DND-41 (cell line): Measurements from ENCODE around the gene AK1.
"Not testable (repeated sequence)": the region's sequence is repeated elsewhere in the genome, so short reads cannot be mapped to it uniquely, and the experiment has no call there.

ENCODE experiments used
- ATAC-seq: fragments of 200-7000 bp; cut with Tn5 transposase; 3 replicates; pipeline ENCODE4 v1.9.1; 2021; ENCODE audit warnings: low read depth; ENCODE audit not compliant: insufficient read depth
- DNase-seq: peaks from one replicate; pipeline ENCODE4 v3.0.0-alpha.2; 2020
- H2AFZ ChIP-seq: 2 replicates; pipeline ENCODE4 v1.6.0; 2012; ENCODE audit warnings: low read depth, low read length
- H3K27ac ChIP-seq: 2 replicates; pipeline ENCODE4 v1.5.1; 2012; ENCODE audit warnings: low read length, inconsistent platforms
- H3K27me3 ChIP-seq: fragments of 200-600 bp; sonication (generic); 2 replicates; pipeline ENCODE4 v1.6.0; 2012; ENCODE audit warnings: low read length, mild to moderate bottlenecking, inconsistent platforms; ENCODE audit not compliant: insufficient read depth, poor library complexity
- H3K36me3 ChIP-seq: 2 replicates; pipeline ENCODE4 v1.5.1; 2012; ENCODE audit warnings: low read length, inconsistent platforms; ENCODE audit not compliant: insufficient read depth
- H3K4me1 ChIP-seq: 2 replicates; pipeline ENCODE4 v1.5.1; 2012; ENCODE audit warnings: mild to moderate bottlenecking, low read length; ENCODE audit not compliant: insufficient read depth
- H3K4me2 ChIP-seq: 2 replicates; pipeline ENCODE4 v1.6.0; 2012; ENCODE audit warnings: mild to moderate bottlenecking, moderate library complexity, low read length, inconsistent platforms; ENCODE audit not compliant: insufficient read depth
- H3K4me3 ChIP-seq, 2 experiments: fragments of 200-600 bp in 1 of 2; shearing (Covaris generic) in 1 of 2; 2 replicates each; pipeline ENCODE4 v1.5.1; 2012 to 2016; ENCODE audit warnings: inconsistent platforms in 2 of 2, low read length in 2 of 2, mild to moderate bottlenecking in 2 of 2, low read depth in 1 of 2, moderate library complexity in 1 of 2
- H3K79me2 ChIP-seq: 2 replicates; pipeline ENCODE4 v1.6.0; 2012; ENCODE audit warnings: low read length, inconsistent platforms; ENCODE audit not compliant: insufficient read depth
- H3K9ac ChIP-seq: 2 replicates; pipeline ENCODE4 v1.6.0; 2012; ENCODE audit warnings: low read depth, mild to moderate bottlenecking, inconsistent platforms, low read length, moderate library complexity
- H3K9me3 ChIP-seq: 2 replicates; pipeline ENCODE4 v1.5.1; 2012; ENCODE audit warnings: low read length, moderate library complexity, mild to moderate bottlenecking, inconsistent platforms; ENCODE audit not compliant: insufficient read depth, severe bottlenecking
- H4K20me1 ChIP-seq: 2 replicates; pipeline ENCODE4 v1.6.0; 2012; ENCODE audit warnings: low read length; ENCODE audit not compliant: insufficient read depth
- CTCF ChIP-seq: IDR thresholded peaks from 2 replicates; pipeline ENCODE4 v1.5.1; 2012; ENCODE audit warnings: borderline replicate concordance, low read length, moderate library complexity, mild to moderate bottlenecking; ENCODE audit not compliant: poor library complexity, severe bottlenecking; ENCODE audit errors: extremely low read depth
- EZH2 ChIP-seq: IDR thresholded peaks from 3 replicates; pipeline ENCODE4 v1.6.1; 2012; ENCODE audit warnings: borderline replicate concordance, low read depth, mild to moderate bottlenecking, moderate library complexity, low read length, inconsistent platforms; ENCODE audit not compliant: severe bottlenecking

Gene AK1

GRCh38 chr9:127884976-127885490, 7.6 kb upstream of the AK1 start:
- H3K4me2 ChIP-seq = no peak overlapping the region
- no peak for ATAC-seq
- no peak overlapping the region for H3K4me3 ChIP-seq
- H3K4me1 ChIP-seq = no peaks in the 10 kb centered on the region
- DNase-seq = no peak
- H3K36me3 ChIP-seq = peaks cover 13% of the 10 kb centered on the region
- no peaks in the 10 kb centered on the region for H3K9me3 ChIP-seq
- no peaks in the 10 kb centered on the region for H3K79me2 ChIP-seq
- H3K9ac ChIP-seq = no peak overlapping the region
- H3K27me3 ChIP-seq = no peaks in the 10 kb centered on the region
- TF ChIP-seq EZH2 = no peak
- TF ChIP-seq CTCF = no peak
- H2AFZ ChIP-seq = no peak overlapping the region
- no peaks in the 10 kb centered on the region for H4K20me1 ChIP-seq
- H3K27ac ChIP-seq = no peak overlapping the region

GRCh38 chr9:127884427-127884911, 7.0 kb upstream of the AK1 start:
- Histone ChIP-seq H3K4me3 (no peak overlapping the region), H3K9ac (no peak overlapping the region), H4K20me1 (no peaks in the 10 kb centered on the region), H3K36me3 (peaks cover 10% of the 10 kb centered on the region), H3K9me3 (no peaks in the 10 kb centered on the region), H3K4me2 (no peak overlapping the region), H3K27ac (no peak overlapping the region), H3K4me1 (no peaks in the 10 kb centered on the region), H3K27me3 (no peaks in the 10 kb centered on the region), H3K79me2 (no peaks in the 10 kb centered on the region), H2AFZ (no peak overlapping the region)
- ATAC-seq (no peak), DNase-seq (no peak)
- TF ChIP-seq CTCF (no peak), EZH2 (no peak)

- DNase-seq = no peak
- H3K27ac ChIP-seq = no peak overlapping the region
- H3K27me3 ChIP-seq = no peaks in the 10 kb centered on the region
- no peaks in the 10 kb centered on the region for H4K20me1 ChIP-seq
- H3K9ac ChIP-seq = no peak overlapping the region
- no peak overlapping the region for H3K4me3 ChIP-seq
- no peaks in the 10 kb centered on the region for H3K9me3 ChIP-seq
- no peaks in the 10 kb centered on the region for H3K79me2 ChIP-seq
- H3K36me3 ChIP-seq = peaks cover 10% of the 10 kb centered on the region
- H2AFZ ChIP-seq = no peak overlapping the region
- H3K4me2 ChIP-seq = no peak overlapping the region
- TF ChIP-seq CTCF = no peak
- no peak for TF ChIP-seq EZH2
- no peak for ATAC-seq
- no peaks in the 10 kb centered on the region for H3K4me1 ChIP-seq
Measured at GRCh38 chr9:127883959-127884358, 6.5 kb upstream of the AK1 start.

GRCh38 chr9:127881715-127882114, 4.2 kb upstream of the AK1 start:
- H3K4me2 ChIP-seq, H3K79me2 ChIP-seq, H3K36me3 ChIP-seq, H3K27ac ChIP-seq, H2AFZ ChIP-seq, ATAC-seq, H3K4me1 ChIP-seq, H3K9ac ChIP-seq, H4K20me1 ChIP-seq, H3K9me3 ChIP-seq, H3K27me3 ChIP-seq, H3K4me3 ChIP-seq, DNase-seq: not testable (repeated sequence)
